GM19455 (cell line): ENCODE data around the gene OMP.

Experiments used
- ATAC-seq: cut with Tn5 transposase; IDR thresholded peaks from one replicate; pipeline ENCODE4 v1.9.1; 2021; ENCODE audit not compliant: unreplicated experiment

OMP gene

DNA sequence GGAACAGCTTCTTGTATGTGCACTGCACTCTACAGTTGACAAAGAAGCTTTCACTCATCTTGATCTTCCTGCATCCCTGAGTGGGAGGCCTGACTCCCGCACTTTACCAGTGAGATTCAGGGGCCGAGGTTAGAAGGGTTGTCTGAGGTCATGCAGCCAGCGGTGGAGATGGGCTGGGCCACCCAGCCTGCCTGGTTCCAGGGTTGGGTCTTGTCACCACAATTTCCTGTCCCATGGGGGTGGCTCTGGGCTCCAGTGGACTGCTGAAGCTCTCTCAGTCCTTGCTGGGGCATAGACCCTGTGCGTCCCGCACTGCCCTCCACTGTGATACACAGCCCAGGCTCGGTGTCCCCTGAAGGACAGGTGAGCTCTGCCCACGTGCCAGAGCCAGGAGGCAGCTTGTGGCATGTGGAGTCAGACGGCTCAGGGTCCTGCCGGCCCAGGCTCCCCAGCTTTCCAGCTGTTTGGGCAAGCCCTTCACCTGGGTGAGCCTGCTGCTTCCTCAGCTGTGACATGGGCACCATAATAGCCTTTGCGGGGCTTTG is 18.5 kb downstream of the OMP start:
- no peak for ATAC-seq

GRCh38 chr11:77121876-77122575 is 19.4 kb downstream of the OMP start:
- no peak for ATAC-seq

DNA sequence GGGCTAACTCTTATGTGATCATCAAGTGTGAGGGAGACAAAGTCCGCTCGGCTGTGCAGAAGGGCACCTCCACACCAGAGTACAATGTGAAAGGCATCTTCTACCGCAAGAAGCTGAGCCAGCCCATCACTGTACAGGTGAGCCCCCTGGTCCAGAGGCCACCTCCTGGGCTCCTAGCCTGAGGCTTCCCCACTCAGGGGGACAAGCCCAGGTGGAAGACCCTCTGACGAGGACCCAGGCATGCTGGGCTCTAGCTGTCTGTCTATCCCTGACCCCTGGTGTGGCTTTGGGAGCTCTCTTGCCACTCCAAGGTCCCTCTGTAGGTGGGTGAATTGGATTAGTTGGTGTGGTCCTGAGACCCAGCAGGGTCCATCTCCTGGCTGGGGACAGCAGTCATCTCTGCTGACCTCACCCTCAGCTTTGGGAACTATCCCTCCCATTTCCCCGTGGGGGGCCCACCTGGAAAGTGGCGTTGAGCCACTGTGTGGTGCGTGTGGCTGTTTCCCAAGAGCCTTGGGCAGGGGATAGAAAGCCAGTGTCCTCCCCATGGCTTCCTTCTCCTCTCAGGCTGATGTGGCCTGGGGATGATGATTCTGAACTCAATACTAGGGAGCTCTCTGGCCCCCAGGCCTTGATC is 20.1 kb downstream of the OMP start:
- no peak for ATAC-seq

GRCh38 chr11:77123591-77123990 is 21.0 kb downstream of the OMP start:
- no peak for ATAC-seq

- no peak for ATAC-seq
Observed at GRCh38 chr11:77124041-77124440, 21.4 kb downstream of the OMP start.

DNA sequence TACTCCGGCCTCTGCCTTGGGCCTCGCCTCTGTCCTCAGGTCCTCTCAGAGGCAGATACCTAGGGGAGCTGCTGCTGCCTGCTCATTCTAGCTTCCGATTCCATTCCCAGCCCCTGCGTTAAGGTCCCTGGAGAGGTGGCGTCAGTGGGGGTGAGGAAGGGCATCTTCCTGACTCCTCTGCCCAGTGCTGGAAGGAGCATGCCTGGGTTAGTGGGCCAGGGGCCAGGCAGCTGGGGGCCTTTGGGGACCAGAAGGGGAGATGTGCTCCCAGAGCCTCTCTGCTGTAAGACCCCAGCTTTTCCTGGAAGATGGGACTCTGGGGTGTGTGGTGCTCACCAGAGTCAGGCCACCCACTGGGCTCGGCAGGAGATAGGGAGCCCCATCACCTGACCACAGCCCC is 21.8 kb downstream of the OMP start:
- no peak for ATAC-seq

GRCh38 chr11:77125191-77125590 is 22.6 kb downstream of the OMP start:
- ATAC-seq: no peak

- ATAC-seq: no peak
Observed at GRCh38 chr11:77125695-77126094, 23.1 kb downstream of the OMP start.

GRCh38 chr11:77126156-77126775 is 23.6 kb downstream of the OMP start:
- no peak for ATAC-seq

DNA sequence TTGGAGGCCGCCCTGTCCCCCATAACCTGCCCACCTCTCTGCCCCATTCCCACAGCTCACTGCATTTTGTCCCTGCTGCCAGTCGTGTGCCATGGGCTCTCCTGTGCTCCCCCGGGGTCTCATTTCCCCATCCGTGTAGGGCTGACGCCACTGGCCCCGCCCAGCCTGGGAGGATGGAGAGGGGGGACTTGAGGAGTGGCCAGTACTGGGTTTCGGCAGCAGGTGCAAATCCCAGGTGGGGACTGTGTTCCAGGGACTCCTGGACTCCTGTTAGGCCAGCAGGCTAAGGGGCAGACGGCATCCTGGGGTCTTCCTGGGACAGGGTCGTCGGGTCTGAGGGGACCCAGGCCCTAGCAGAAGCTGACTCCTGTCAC is 24.2 kb downstream of the OMP start:
- no peak for ATAC-seq

GRCh38 chr11:77127235-77127911 is 24.7 kb downstream of the OMP start:
- no peak for ATAC-seq

DNA sequence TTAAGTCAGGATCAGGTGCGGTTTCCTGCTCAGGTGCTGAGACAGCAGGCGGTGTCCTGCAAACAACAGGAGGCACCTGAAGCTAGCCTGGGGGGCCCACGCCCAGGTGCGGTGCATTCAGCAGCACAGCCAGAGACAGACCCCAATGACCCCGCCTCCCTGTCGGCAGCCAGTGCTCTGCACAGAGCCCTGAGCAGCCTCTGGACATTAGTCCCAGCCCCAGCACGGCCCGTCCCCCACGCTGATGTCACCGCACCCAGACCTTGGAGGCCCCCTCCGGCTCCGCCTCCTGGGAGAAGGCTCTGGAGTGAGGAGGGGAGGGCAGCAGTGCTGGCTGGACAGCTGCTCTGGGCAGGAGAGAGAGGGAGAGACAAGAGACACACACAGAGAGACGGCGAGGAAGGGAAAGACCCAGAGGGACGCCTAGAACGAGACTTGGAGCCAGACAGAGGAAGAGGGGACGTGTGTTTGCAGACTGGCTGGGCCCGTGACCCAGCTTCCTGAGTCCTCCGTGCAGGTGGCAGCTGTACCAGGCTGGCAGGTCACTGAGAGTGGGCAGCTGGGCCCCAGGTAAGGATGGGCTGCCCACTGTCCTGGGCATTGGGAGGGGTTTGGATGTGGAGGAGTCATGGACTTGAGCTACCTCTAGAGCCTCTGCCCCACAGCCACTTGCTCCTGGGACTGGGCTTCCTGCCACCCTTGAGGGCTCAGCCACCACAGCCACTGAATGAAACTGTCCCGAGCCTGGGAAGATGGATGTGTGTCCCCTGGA is 25.5 kb downstream of the OMP start, which contains the start of gene MYO7A:
TSS of gene MYO7A (plus strand) at position 327 of the 772 bp plus-strand sequence. CDS start 2,389 bp downstream, outside the sequence.
- ATAC-seq: no peak

DNA sequence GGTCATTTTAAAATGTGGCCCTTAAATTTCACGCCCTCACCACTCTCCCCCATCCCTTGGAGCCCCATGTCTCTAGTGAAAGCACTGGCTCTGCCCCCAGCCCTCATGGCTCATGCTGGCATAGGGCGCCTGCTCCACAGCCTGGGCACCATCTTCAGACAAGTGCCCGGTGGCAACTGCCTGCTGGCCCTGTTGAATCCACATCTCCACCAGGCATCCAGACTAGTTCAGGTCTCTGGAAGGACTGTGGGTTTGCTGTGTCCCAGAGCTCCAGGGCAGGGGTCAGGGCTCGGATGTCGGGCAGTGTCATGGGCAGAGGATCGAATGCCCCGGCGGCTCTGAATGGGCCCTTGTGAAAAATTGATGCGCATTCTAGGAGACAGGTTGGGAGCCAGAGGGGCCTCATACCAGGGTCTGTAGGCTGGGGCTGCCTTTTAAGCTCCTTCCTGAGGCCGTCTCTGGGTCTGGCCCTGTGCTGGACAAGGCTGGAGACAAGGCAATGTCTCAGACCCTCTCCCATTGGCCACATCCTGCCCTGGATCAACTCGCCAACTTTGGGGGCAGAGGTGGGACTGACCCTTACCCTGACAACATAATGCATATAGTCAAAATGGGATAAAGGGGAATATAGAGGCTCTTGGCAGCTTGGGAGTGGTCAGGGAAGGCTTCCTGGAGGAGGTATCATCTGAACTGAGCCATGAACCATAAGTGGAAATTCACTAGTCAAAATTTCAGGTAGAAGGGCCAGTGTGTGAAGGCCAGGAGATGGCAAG is 26.6 kb downstream of the OMP start:
- ATAC-seq: no peak

GRCh38 chr11:77129842-77130756 is 27.5 kb downstream of the OMP start:
- no peak for ATAC-seq

GRCh38 chr11:77130763-77131513 is 28.3 kb downstream of the OMP start:
- ATAC-seq: no peak

GRCh38 chr11:77131560-77131959 is 28.9 kb downstream of the OMP start:
- ATAC-seq: no peak

DNA sequence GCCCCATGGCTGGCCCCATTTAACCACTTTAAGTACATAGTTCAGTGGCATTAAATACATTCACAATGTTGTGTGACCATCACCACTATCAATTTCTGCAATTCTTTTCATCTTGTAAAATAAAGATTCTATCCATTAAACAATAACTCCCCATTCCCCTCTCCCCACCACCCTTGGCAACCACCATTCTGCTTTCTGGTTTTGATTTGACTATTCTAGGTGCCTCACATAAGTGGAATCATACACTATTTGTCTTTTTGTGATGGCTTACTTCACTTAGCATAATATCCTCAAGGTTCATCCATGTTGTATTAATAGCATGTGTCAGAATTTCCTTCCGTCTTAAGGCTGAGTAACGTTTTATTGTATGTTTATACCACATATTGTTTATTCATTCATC is 32.4 kb downstream of the OMP start:
- no peak for ATAC-seq

DNA sequence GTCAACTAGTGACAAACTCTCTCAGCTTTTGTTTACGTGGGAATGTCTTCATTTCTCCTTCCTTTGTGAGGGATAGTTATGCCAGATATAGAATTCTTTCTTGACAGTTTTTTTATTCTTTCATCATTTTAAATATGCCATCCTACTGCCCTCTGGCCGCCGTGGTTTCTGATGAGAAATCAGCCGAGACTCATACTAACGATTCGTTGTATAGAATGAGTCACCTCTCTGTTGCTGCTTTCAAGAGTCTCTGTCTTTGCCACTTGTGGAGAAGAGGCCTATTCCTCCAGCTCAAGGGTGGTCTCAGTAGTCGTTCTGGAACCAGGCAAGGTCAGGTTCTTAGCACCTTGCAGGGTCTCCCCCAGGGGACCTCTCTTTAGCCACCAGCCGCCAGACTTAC is 33.4 kb downstream of the OMP start:
- no peak for ATAC-seq
